CD4-positive, alpha-beta T cell (primary cell): Measurements from ENCODE around the gene SFSWAP. TPM values are rescaled to one million over a fixed set of nuclear protein-coding genes. Genes with fewer than 3 reads are reported as not detected.
A peak's percentile ranks its signal among the peaks of the same experiment; 100 is the strongest.

Experiments used
- ATAC-seq: fragments of 200-7000 bp; cut with Tn5 transposase; one replicate; pipeline ENCODE4 v1.10.0; 2022; ENCODE audit warnings: mild to moderate bottlenecking; ENCODE audit not compliant: poor library complexity
- CTCF ChIA-PET: fragments of 350-600 bp; sonication (Branson Sonifier 250); formaldehyde crosslinking; loops from one replicate; lab custom pipeline; 2021; ENCODE audit warnings: antibody characterized with exemption, inconsistent platforms; lab: Charles Lee
- POLR2A ChIA-PET: fragments of 350-600 bp; sonication (Branson Sonifier 250); formaldehyde crosslinking; loops from one replicate; lab custom pipeline; 2021; ENCODE audit warnings: antibody characterized with exemption, inconsistent platforms; lab: Charles Lee
- DNase-seq, 14 experiments: peaks; one replicate each; pipeline ENCODE4 v3.0.0-alpha.2; 2013 to 2020; ENCODE audit warnings: mixed read lengths in 2 of 14
- H3K27ac ChIP-seq, 2 donors: one replicate each; pipeline versions ENCODE4 v1.5.1 to v1.7.0; 2013; ENCODE audit warnings: low read length in 2 of 2, low read depth in 1 of 2, mild to moderate bottlenecking in 1 of 2
- H3K27me3 ChIP-seq, 2 experiments: 1 replicate in 1 of 2; 2 replicates in 1 of 2; pipeline versions ENCODE4 v1.6.1 to v1.7.0; 2013; ENCODE audit warnings: low read length in 2 of 2, control low read depth in 1 of 2, mild to moderate bottlenecking in 1 of 2, moderate library complexity in 1 of 2; ENCODE audit not compliant: insufficient read depth in 2 of 2, control insufficient read depth in 1 of 2
- H3K36me3 ChIP-seq: one replicate; pipeline ENCODE4 v1.6.1; 2013; ENCODE audit warnings: low read length, control low read depth; ENCODE audit not compliant: insufficient read depth
- H3K4me1 ChIP-seq: one replicate; pipeline ENCODE4 v1.6.1; 2013; ENCODE audit warnings: low read length, control low read depth; ENCODE audit not compliant: insufficient read depth
- H3K4me3 ChIP-seq: one replicate; pipeline ENCODE4 v1.5.1; 2013; ENCODE audit warnings: mild to moderate bottlenecking, low read length, moderate library complexity
- H3K9me3 ChIP-seq, 2 experiments: 1 replicate in 1 of 2; 2 replicates in 1 of 2; pipeline versions ENCODE4 v1.6.1 to v1.7.0; 2013; ENCODE audit warnings: low read length in 2 of 2, mild to moderate bottlenecking in 2 of 2, control low read depth in 1 of 2, moderate library complexity in 1 of 2; ENCODE audit not compliant: control insufficient read depth in 1 of 2, insufficient read depth in 1 of 2
- H3K27ac Mint-ChIP-seq: one replicate; pipeline ENCODE4 v1.8.0; 2020; ENCODE audit warnings: mixed read lengths
- H3K27me3 Mint-ChIP-seq: one replicate; pipeline ENCODE4 v1.8.0; 2021; ENCODE audit warnings: mixed read lengths
- H3K36me3 Mint-ChIP-seq: one replicate; pipeline ENCODE4 v1.8.0; 2021; ENCODE audit warnings: low read depth, mixed read lengths
- H3K4me1 Mint-ChIP-seq: one replicate; pipeline ENCODE4 v1.8.0; 2021; ENCODE audit warnings: low read depth, mixed read lengths
- H3K4me3 Mint-ChIP-seq: one replicate; pipeline ENCODE4 v1.8.0; 2020; ENCODE audit warnings: mild to moderate bottlenecking, mixed read lengths
- H3K9me3 Mint-ChIP-seq: one replicate; pipeline ENCODE4 v1.8.0; 2020; ENCODE audit warnings: mixed read lengths
- intact Hi-C, 2 experiments: fragments of 100-400 bp; cut with DNase I in 1 of 2; cut with micrococcal nuclease in 1 of 2; formaldehyde crosslinking; loops; one replicate each; pipeline versions ENCODE4 v1.15.1 to v1.9.0; 2023 to 2025; cut with DNase I, micrococcal nuclease
- total RNA-seq, 174 experiments: library from RNA in 2 of 174; stranded (reverse) in 2 of 174; gene quantifications; one replicate each; pipeline ENCODE4 v1.2.3 and lab custom pipeline; 2021 to 2026
- TF ChIP-seq, protein P1 (sequence below): fragments of 200-600 bp; IDR thresholded peaks from one replicate; pipeline ENCODE4 v1.8.0; 2022; ENCODE audit warnings: antibody characterized with exemption, mild to moderate bottlenecking

The SFSWAP gene
- total RNA-seq, 2 experiments from 2014 or later: 88.7 to 98.4 TPM

DNA sequence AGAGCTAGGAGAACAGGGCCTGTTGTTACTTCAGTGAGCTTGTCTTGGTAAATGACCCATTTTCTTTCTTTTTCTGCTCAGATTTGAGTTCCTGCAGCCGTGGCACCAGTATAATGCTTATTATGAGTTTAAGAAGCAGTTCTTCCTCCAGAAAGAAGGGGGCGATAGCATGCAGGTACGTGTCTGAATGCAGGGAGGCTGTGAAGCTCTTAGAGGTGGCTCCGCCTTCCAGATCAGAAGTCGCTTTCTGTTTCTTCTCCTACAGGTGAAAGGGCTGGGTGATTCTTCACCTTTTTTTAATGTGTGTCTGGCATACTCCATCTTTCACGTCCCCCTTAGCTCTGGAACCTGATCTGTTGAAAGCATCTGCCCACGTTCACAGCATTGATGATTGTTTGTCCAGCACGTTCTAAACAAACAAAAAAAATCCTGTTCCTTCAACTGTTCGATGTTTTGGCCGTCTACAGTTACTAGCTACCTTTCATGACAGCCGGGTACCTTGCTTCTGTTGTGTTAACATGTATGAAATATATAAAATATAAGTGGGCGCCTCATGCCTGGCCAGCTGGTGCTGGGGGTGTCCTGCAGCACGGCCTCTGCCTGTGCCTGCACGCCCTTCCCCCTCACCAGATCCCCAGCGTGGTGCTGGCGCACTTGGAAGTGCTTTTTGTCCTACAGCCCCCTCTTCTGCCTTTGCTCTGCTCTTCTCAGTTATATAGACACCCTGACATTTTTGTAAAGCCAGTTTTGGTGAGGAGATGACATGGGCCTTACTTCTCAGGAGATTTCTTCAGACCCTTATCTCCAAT is 44.6 kb downstream of the SFSWAP start:
- peaks cover 76% of the 10 kb centered on the region for H3K36me3 ChIP-seq
- CTCF ChIA-PET: interaction anchor here (0.6 to 0.9 kb wide), 2 partner anchors 14 to 193 kb away, joined by 3 read pairs; no protein-coding TSS in a partner anchor
- Mint-ChIP-seq H3K4me3 (no peak overlapping the region), H3K4me1 (peaks cover 6% of the 10 kb centered on the region), H3K9me3 (no peaks in the 10 kb centered on the region), H3K36me3 (peaks cover 92% of the 10 kb centered on the region), H3K27ac (peak overlapping the region; percentile 10), H3K27me3 (no peaks in the 10 kb centered on the region)
- DNase-seq: peak in 5 of 14 experiments; percentile 27 to 72 (median 41)
- no peak overlapping the region for H3K27ac ChIP-seq
- no peaks in the 10 kb centered on the region for H3K4me1 ChIP-seq
- POLR2A ChIA-PET: no interaction called here
- H3K4me3 ChIP-seq: no peak overlapping the region
- no peaks in the 10 kb centered on the region for H3K27me3 ChIP-seq
- ATAC-seq: peak; percentile 89
- no peaks in the 10 kb centered on the region for H3K9me3 ChIP-seq
- TF ChIP-seq, protein P1, sequence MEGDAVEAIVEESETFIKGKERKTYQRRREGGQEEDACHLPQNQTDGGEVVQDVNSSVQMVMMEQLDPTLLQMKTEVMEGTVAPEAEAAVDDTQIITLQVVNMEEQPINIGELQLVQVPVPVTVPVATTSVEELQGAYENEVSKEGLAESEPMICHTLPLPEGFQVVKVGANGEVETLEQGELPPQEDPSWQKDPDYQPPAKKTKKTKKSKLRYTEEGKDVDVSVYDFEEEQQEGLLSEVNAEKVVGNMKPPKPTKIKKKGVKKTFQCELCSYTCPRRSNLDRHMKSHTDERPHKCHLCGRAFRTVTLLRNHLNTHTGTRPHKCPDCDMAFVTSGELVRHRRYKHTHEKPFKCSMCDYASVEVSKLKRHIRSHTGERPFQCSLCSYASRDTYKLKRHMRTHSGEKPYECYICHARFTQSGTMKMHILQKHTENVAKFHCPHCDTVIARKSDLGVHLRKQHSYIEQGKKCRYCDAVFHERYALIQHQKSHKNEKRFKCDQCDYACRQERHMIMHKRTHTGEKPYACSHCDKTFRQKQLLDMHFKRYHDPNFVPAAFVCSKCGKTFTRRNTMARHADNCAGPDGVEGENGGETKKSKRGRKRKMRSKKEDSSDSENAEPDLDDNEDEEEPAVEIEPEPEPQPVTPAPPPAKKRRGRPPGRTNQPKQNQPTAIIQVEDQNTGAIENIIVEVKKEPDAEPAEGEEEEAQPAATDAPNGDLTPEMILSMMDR: peak; percentile 34
- intact Hi-C loops: no loop called here

DNA sequence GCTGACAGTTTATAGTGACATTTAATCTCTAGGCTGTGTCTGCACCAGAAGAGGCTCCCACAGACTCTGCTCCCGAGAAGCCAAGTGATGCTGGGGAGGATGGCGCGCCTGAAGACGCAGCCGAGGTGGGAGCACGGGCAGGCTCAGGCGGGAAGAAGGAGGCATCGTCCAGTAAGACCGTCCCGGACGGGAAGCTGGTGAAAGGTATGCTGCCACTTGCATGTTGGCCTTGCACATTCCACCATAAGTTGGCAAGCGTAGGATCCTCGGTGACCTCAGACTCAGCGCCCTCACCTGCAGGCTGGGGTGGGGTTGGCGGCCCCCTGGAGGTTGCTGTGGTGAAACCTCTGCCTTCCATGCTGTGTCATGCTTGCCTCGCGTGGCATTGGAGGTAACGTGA is 45.6 kb downstream of the SFSWAP start:
- DNase-seq: no peak
- Mint-ChIP-seq H3K27me3 (no peaks in the 10 kb centered on the region), H3K36me3 (peaks cover 93% of the 10 kb centered on the region), H3K4me3 (no peak overlapping the region), H3K9me3 (no peaks in the 10 kb centered on the region), H3K27ac (no peak overlapping the region), H3K4me1 (peaks cover 6% of the 10 kb centered on the region)
- H3K27ac ChIP-seq: no peak overlapping the region
- ChIA-PET CTCF (no interaction called here), POLR2A (no interaction called here)
- intact Hi-C loops: no loop called here
- no peaks in the 10 kb centered on the region for H3K9me3 ChIP-seq
- no peaks in the 10 kb centered on the region for H3K4me1 ChIP-seq
- TF ChIP-seq, protein P1: no peak
- H3K4me3 ChIP-seq: no peak overlapping the region
- no peaks in the 10 kb centered on the region for H3K27me3 ChIP-seq
- peaks cover 80% of the 10 kb centered on the region for H3K36me3 ChIP-seq
- no peak for ATAC-seq

DNA sequence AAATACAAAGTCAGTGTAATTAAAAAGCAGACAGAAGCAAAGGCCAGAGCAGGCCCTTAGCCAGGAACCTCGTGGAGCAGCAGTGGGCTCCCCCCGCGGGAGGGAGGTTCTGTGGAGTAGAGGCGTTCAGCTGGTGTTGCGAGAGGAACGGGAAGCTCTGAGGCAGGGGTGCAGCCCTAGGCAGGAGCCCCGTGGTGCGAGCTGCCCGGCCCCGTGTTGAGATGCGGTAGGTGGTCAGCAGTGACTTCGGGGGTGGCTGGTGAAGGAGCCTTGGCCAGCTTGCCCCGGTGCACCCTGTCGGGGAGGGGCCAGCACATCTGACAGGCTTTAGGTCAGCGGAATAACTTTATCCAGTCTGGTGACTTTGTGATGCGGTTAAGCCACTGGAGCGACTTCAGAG is 46.2 kb downstream of the SFSWAP start:
- intact Hi-C loops: no loop called here
- peaks cover 6% of the 10 kb centered on the region for H3K4me1 Mint-ChIP-seq
- H3K36me3 Mint-ChIP-seq: peaks cover 91% of the 10 kb centered on the region
- no peak overlapping the region for H3K27ac ChIP-seq
- no peaks in the 10 kb centered on the region for H3K27me3 ChIP-seq
- no peak overlapping the region for H3K4me3 Mint-ChIP-seq
- no peaks in the 10 kb centered on the region for H3K27me3 Mint-ChIP-seq
- DNase-seq (no peak), ATAC-seq (no peak)
- TF ChIP-seq, protein P1: no peak
- no peaks in the 10 kb centered on the region for H3K9me3 ChIP-seq
- peaks cover 78% of the 10 kb centered on the region for H3K36me3 ChIP-seq
- CTCF ChIA-PET: no interaction called here
- no peak overlapping the region for H3K27ac Mint-ChIP-seq
- no peaks in the 10 kb centered on the region for H3K9me3 Mint-ChIP-seq
- H3K4me1 ChIP-seq: no peaks in the 10 kb centered on the region
- no peak overlapping the region for H3K4me3 ChIP-seq
- POLR2A ChIA-PET: no interaction called here
